ENCODE measurements around the gene CHST8.

DNA sequence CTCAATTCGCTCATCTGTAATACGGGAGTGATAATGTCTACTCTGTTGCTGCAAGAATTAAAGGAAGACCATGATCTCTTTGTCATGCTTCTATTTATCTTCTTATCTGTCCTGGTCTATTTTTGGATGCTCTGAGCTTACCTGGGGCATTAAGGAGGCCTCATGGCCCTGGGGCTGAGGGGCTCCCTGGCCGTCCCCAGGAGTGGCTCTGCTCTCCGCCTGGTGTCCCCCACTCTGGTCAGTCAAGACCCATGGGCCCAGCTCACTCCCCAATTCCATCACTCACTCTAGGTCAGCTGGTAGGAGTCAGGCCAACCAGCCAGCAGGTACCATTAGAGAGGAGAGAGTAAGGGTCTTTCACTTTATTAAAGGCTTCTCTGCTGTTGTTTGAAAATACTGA is 1.1 kb upstream of the CHST8 start:
- TF ChIP-seq TARDBP (IDR thresholded peaks at IDR 0.05) (no peak), FOXA1 (IDR thresholded peaks at IDR 0.05) (no peak), FOXM1 (IDR thresholded peaks at IDR 0.05; ENCODE audit: borderline replicate concordance) (no peak), SP1 (IDR thresholded peaks at IDR 0.05) (no peak), HDGF (IDR thresholded peaks at IDR 0.05; ENCODE audit: borderline replicate concordance) (no peak), ARNT (IDR thresholded peaks at IDR 0.05) (no peak), ZNF384 (IDR thresholded peaks at IDR 0.05) (no peak), BHLHE40 (IDR thresholded peaks at IDR 0.05; ENCODE audit: borderline replicate concordance) (no peak), FOXK2 (IDR thresholded peaks at IDR 0.05) (no peak), L3MBTL2 (conservative IDR thresholded peaks at IDR 0.05) (no peak)
- TF ChIP-seq, protein P1, sequence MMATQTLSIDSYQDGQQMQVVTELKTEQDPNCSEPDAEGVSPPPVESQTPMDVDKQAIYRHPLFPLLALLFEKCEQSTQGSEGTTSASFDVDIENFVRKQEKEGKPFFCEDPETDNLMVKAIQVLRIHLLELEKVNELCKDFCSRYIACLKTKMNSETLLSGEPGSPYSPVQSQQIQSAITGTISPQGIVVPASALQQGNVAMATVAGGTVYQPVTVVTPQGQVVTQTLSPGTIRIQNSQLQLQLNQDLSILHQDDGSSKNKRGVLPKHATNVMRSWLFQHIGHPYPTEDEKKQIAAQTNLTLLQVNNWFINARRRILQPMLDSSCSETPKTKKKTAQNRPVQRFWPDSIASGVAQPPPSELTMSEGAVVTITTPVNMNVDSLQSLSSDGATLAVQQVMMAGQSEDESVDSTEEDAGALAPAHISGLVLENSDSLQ (IDR thresholded peaks at IDR 0.05) = no peak
